GM23338 (cell line): ENCODE results near the gene EYS. TPM values are rescaled to one million over a fixed set of nuclear protein-coding genes. Genes with fewer than 3 reads are reported as not detected.

ENCODE experiments used
- ATAC-seq: fragments of 200-7000 bp; cut with Tn5 transposase; 3 replicates; pipeline ENCODE4 v1.9.1; 2020
- DNase-seq: peaks from one replicate; pipeline ENCODE4 v3.0.0-alpha.2; 2015; ENCODE audit warnings: low spot score
- H2AFZ ChIP-seq: fragments of 200-600 bp; sonication (generic); 2 replicates; pipeline ENCODE4 v1.8.0; 2016; ENCODE audit warnings: antibody characterized with exemption, mild to moderate bottlenecking, moderate library complexity
- H3F3A ChIP-seq: fragments of 200-600 bp; sonication (generic); replicated peaks from 2 replicates; pipeline ENCODE4 v1.8.0; 2017; ENCODE audit warnings: antibody characterized with exemption, mixed run types, low read depth
- H3K27ac ChIP-seq: fragments of 200-600 bp; sonication (generic); 2 replicates; pipeline ENCODE4 v1.6.1; 2016; ENCODE audit warnings: low read depth
- H3K27me3 ChIP-seq: fragments of 200-600 bp; sonication (generic); 2 replicates; pipeline ENCODE4 v1.8.0; 2016; ENCODE audit warnings: mild to moderate bottlenecking, mixed run types, moderate library complexity; ENCODE audit not compliant: insufficient read depth
- H3K36me3 ChIP-seq: fragments of 200-600 bp; sonication (generic); 2 replicates; pipeline ENCODE4 v1.8.0; 2016; ENCODE audit warnings: mild to moderate bottlenecking; ENCODE audit not compliant: insufficient read depth
- H3K4me1 ChIP-seq: fragments of 200-600 bp; sonication (generic); 2 replicates; pipeline ENCODE4 v1.8.0; 2016; ENCODE audit warnings: mild to moderate bottlenecking, moderate library complexity; ENCODE audit not compliant: insufficient read depth
- H3K4me2 ChIP-seq: fragments of 200-600 bp; sonication (generic); 2 replicates; pipeline ENCODE4 v1.7.1; 2017; ENCODE audit warnings: mixed run types
- H3K4me3 ChIP-seq: fragments of 200-600 bp; sonication (generic); 2 replicates; pipeline ENCODE4 v1.6.1; 2016; ENCODE audit warnings: mixed run types
- H3K79me2 ChIP-seq: fragments of 200-600 bp; sonication (generic); replicated peaks from 2 replicates; pipeline ENCODE4 v1.8.0; 2017; ENCODE audit warnings: mild to moderate bottlenecking; ENCODE audit not compliant: insufficient read depth
- H3K9me2 ChIP-seq: fragments of 200-600 bp; sonication (generic); 2 replicates; pipeline ENCODE4 v1.8.0; 2017; ENCODE audit not compliant: insufficient read depth
- H4K20me1 ChIP-seq: fragments of 200-600 bp; sonication (generic); replicated peaks from 2 replicates; pipeline ENCODE4 v1.8.0; 2017; ENCODE audit warnings: mild to moderate bottlenecking; ENCODE audit not compliant: insufficient read depth
- H3K27ac Mint-ChIP-seq: 2 replicates; pipeline ENCODE4 v1.8.0; 2020; ENCODE audit warnings: inconsistent platforms, mild to moderate bottlenecking, moderate library complexity, mixed read lengths
- H3K27me3 Mint-ChIP-seq: 3 replicates; pipeline ENCODE4 v1.8.0; 2022; ENCODE audit warnings: low read depth, mild to moderate bottlenecking, moderate library complexity, mixed read lengths, inconsistent platforms; ENCODE audit not compliant: insufficient read depth, poor library complexity
- H3K36me3 Mint-ChIP-seq: 3 replicates; pipeline ENCODE4 v1.8.0; 2021; ENCODE audit warnings: low read depth, mild to moderate bottlenecking, inconsistent platforms, moderate library complexity, mixed read lengths
- H3K4me1 Mint-ChIP-seq: 3 replicates; pipeline ENCODE4 v1.8.0; 2020; ENCODE audit warnings: mild to moderate bottlenecking, inconsistent platforms, mixed read lengths
- H3K4me3 Mint-ChIP-seq: 3 replicates; pipeline ENCODE4 v1.8.0; 2021; ENCODE audit warnings: moderate library complexity, mild to moderate bottlenecking, inconsistent platforms, mixed read lengths
- H3K9me3 Mint-ChIP-seq: 3 replicates; pipeline ENCODE4 v1.8.0; 2020; ENCODE audit warnings: moderate library complexity, mild to moderate bottlenecking, inconsistent platforms, mixed read lengths
- CREB1 ChIP-seq: fragments of 250-450 bp; sonication (Bioruptor Pico); IDR thresholded peaks from 2 replicates; pipeline ENCODE4 v1.5.0; 2020; ENCODE audit warnings: low read depth, mild to moderate bottlenecking, moderate library complexity
- CTCF ChIP-seq, 2 experiments: fragments of 200-600 bp in 1 of 2; sonication (generic) in 1 of 2; conservative IDR thresholded peaks; 2 replicates each; pipeline versions ENCODE4 v1.5.1 to v1.6.1; 2016 to 2017; ENCODE audit warnings: antibody characterized with exemption in 2 of 2, low read depth in 2 of 2, mild to moderate bottlenecking in 2 of 2, moderate library complexity in 1 of 2
- ETS1 ChIP-seq: IDR thresholded peaks from 2 replicates; pipeline ENCODE4 v1.6.1; 2016; ENCODE audit warnings: antibody characterized with exemption
- EZH2 ChIP-seq: fragments of 200-600 bp; sonication (generic); IDR thresholded peaks from one replicate; pipeline ENCODE4 v1.8.0; 2017; ENCODE audit warnings: antibody characterized with exemption, mild to moderate bottlenecking, low read depth; ENCODE audit not compliant: unreplicated experiment
- EZH2phosphoT487 ChIP-seq: fragments of 200-600 bp; sonication (generic); IDR thresholded peaks from one replicate; pipeline ENCODE4 v1.8.1; 2018; ENCODE audit warnings: antibody characterized with exemption; ENCODE audit not compliant: unreplicated experiment
- JUNB ChIP-seq: IDR thresholded peaks from one replicate; pipeline ENCODE4 v1.6.1; 2016; ENCODE audit warnings: antibody characterized with exemption; ENCODE audit not compliant: unreplicated experiment
- NANOG ChIP-seq: IDR thresholded peaks from 2 replicates; pipeline ENCODE4 v1.6.1; 2016; ENCODE audit warnings: antibody characterized with exemption, borderline replicate concordance
- POLR2AphosphoS5 ChIP-seq: IDR thresholded peaks from 2 replicates; pipeline ENCODE4 v1.6.1; 2016; ENCODE audit warnings: antibody characterized with exemption, low read depth
- REST ChIP-seq: IDR thresholded peaks from one replicate; pipeline ENCODE4 v1.6.1; 2018; ENCODE audit warnings: antibody characterized with exemption; ENCODE audit not compliant: unreplicated experiment
- STAT1 ChIP-seq: IDR thresholded peaks from one replicate; pipeline ENCODE4 v1.6.1; 2016; ENCODE audit warnings: antibody characterized with exemption; ENCODE audit not compliant: unreplicated experiment
- ZNF114 ChIP-seq: fragments of 250-450 bp; sonication (Bioruptor Pico); IDR thresholded peaks from 2 replicates; pipeline ENCODE4 v1.5.0; 2020; ENCODE audit warnings: mild to moderate bottlenecking, moderate library complexity
- ZNF331 ChIP-seq: fragments of 250-450 bp; sonication (Bioruptor Pico); IDR thresholded peaks from 2 replicates; pipeline ENCODE4 v1.5.0; 2020; ENCODE audit warnings: low read depth, mild to moderate bottlenecking, moderate library complexity
- ZNF462 ChIP-seq: fragments of 250-450 bp; sonication (Bioruptor Pico); IDR thresholded peaks from 2 replicates; pipeline ENCODE4 v1.5.0; 2020; ENCODE audit warnings: mild to moderate bottlenecking, moderate library complexity
- polyA plus RNA-seq: library from polyadenylated mRNA; unstranded; fragments of >200 nt; fragmentation: Nextera tagmentation; extraction: Ambion mirVana; gene quantifications from 2 replicates; pipeline ENCODE4 v1.2.1, GENCODE V29; 2016
- total RNA-seq: library from RNA; depleted of rRNA; stranded (reverse); fragments of >200 nt; shearing (Covaris generic); gene quantifications from 2 replicates; pipeline ENCODE4 v1.2.3, GENCODE V29; 2014

EYS gene
- total and polyA plus RNA-seq, 2 experiments from 2014 or later: 0.38 to 0.52 TPM

- Histone ChIP-seq H2AFZ (no peak overlapping the region), H3K9me2 (no peaks in the 10 kb centered on the region), H4K20me1 (no peaks in the 10 kb centered on the region), H3K27me3 (no peaks in the 10 kb centered on the region), H3K27ac (no peak overlapping the region), H3K4me1 (no peaks in the 10 kb centered on the region), H3F3A (no peaks in the 10 kb centered on the region), H3K4me2 (no peak overlapping the region), H3K79me2 (no peaks in the 10 kb centered on the region), H3K4me3 (no peak overlapping the region), H3K36me3 (no peaks in the 10 kb centered on the region; the same call in 1 of the 2 replicates)
- Mint-ChIP-seq H3K4me1 (0 out of 3 replicates have a peak, but pooled peaks cover 3% of the 10 kb centered on the region), H3K27ac (no peak overlapping the region), H3K9me3 (peaks cover 44% of the 10 kb centered on the region), H3K4me3 (no peak overlapping the region), H3K36me3 (peaks cover 14% of the 10 kb centered on the region; the same call in 2 of the 3 replicates), H3K27me3 (no peaks in the 10 kb centered on the region)
- TF ChIP-seq ETS1 (no peak), CTCF (conservative IDR thresholded peaks at IDR 0.05; ENCODE audit: low read depth in 2 of 2) (no peak), ZNF331 (CRISPR knock-in tag) (no peak), REST (no peak), ZNF114 (CRISPR knock-in tag) (no peak), ZNF462 (no peak), EZH2 (no peak), EZH2phosphoT487 (no peak), NANOG (no peak), POLR2AphosphoS5 (no peak), CREB1 (CRISPR knock-in tag) (no peak), JUNB (no peak), STAT1 (no peak)
- DNase-seq (no peak), ATAC-seq (no peak)
These were observed 1405.5 kb downstream of the EYS start for GRCh38 chr6:64301307-64302236.
